Stomach (tissue), 9 donors: ENCODE data around the gene TRPC6. TPM values are rescaled to one million over a fixed set of nuclear protein-coding genes. Genes with fewer than 3 reads are reported as not detected.

Experiments used
- DNase-seq, 2 donors: peaks; one replicate each; pipeline versions ENCODE4 v3.0.0 to v3.0.0-alpha.2; 2013 to 2019
- H3K27ac ChIP-seq, 5 donors: fragments of 200-600 bp in 4 of 5; sonication (generic) in 4 of 5; one replicate each; pipeline ENCODE4 v1.5.1; 2013 to 2019; ENCODE audit warnings: mild to moderate bottlenecking in 1 of 5, moderate library complexity in 1 of 5
- H3K27me3 ChIP-seq, 3 donors: fragments of 200-600 bp; sonication (generic); one replicate each; pipeline ENCODE4 v1.5.1; 2017 to 2019; ENCODE audit warnings: mixed run types in 1 of 3
- H3K36me3 ChIP-seq, 4 donors: fragments of 200-600 bp; sonication (generic); 1 replicate in 3 of 4; 2 replicates in 1 of 4; pipeline ENCODE4 v1.5.1; 2016 to 2019
- H3K4me1 ChIP-seq, 4 donors: fragments of 200-600 bp; sonication (generic); one replicate each; pipeline ENCODE4 v1.5.1; 2016 to 2019
- H3K4me3 ChIP-seq, 4 donors: fragments of 200-600 bp; sonication (generic) in 3 of 4; one replicate each; pipeline ENCODE4 v1.5.1; 2016 to 2019; ENCODE audit warnings: mild to moderate bottlenecking in 1 of 4
- H3K9me3 ChIP-seq, 4 donors: fragments of 200-600 bp; sonication (generic); one replicate each; pipeline ENCODE4 v1.5.1; 2016 to 2019
- EP300 ChIP-seq: sonication (generic); formaldehyde crosslinking; IDR thresholded peaks from one replicate; pipeline ENCODE4 v1.6.1; 2017; ENCODE audit warnings: antibody characterized with exemption
- POLR2A ChIP-seq, 4 donors: fragments of 450-650 bp; IDR thresholded peaks; one replicate each; pipeline ENCODE4 v1.6.1; 2016; ENCODE audit warnings: antibody characterized with exemption in 4 of 4, control low read depth in 2 of 4, mild to moderate bottlenecking in 1 of 4, moderate library complexity in 1 of 4
- POLR2AphosphoS5 ChIP-seq, 3 donors: sonication (generic); formaldehyde crosslinking; IDR thresholded peaks; one replicate each; pipeline ENCODE4 v1.6.1; 2016; ENCODE audit warnings: antibody characterized with exemption in 3 of 3
- WGBS, 5 donors: extraction: QIAGEN DNeasy Blood & Tissue Kit in 3 of 5; methylation state at CpG; one replicate each; pipeline versions ENCODE4 v1.1.5 to v1.1.7; 2013 to 2018; 5-methylcytosine and 5-hydroxymethylcytosine counted together
- intact Hi-C: fragments of 100-400 bp; cut with DNase I; formaldehyde crosslinking; loops from one replicate; pipeline ENCODE4 v1.15.1; 2023; ENCODE audit warnings: low total_unique reads
- polyA plus RNA-seq, 3 donors: library from polyadenylated mRNA; stranded (reverse); fragments of 200-250 nt; gene quantifications; one replicate each; pipeline ENCODE4 v1.2.3, GENCODE V29; 2013
- total RNA-seq, 5 donors: library from RNA; depleted of rRNA; stranded (reverse); fragments of >200 nt; gene quantifications; one replicate each; pipeline versions ENCODE4 v1.1.0 to v1.2.3, GENCODE V29; 2014 to 2016
- TF ChIP-seq, protein P1 (sequence below), 7 experiments: fragments of 450-650 bp in 4 of 7; fragments of 200-600 bp in 3 of 7; sonication (generic) in 3 of 7; IDR thresholded peaks; one replicate each; pipeline ENCODE4 v1.5.1; 2016 to 2019; ENCODE audit warnings: antibody characterized with exemption in 7 of 7, control low read depth in 2 of 7, mild to moderate bottlenecking in 1 of 7
- donor health status: healthy with polysubstance abuse.
- donor health status: Bipolar disorder and iron deficiency.
- donor health status: healthy.

TRPC6 gene
- total and polyA plus RNA-seq, 8 donors: 0.50 to 23.7 (median 2.0) TPM

DNA sequence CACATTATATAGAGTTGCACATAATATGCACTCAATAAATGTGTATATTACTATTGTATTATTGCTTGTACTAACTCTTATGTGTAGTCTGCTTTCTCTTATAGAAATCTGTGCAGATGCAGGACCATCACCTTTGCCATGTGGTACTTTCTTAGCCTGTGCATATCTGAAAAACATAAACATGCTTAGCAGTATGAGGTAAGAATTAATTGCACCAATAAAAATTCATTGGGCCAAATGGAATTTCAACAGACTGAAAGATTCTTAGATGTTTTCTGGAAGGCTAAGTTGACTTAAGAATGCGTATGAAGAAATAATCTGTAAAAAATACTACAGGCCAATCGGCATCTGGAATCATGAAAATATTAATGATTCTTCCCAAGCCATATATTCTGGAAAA lies 55.3 kb downstream of the TRPC6 start:
- Histone ChIP-seq H3K27ac (no peak overlapping the region), H3K9me3 (no peaks in the 10 kb centered on the region), H3K36me3 (no peaks in the 10 kb centered on the region), H3K4me3 (no peak overlapping the region), H3K27me3 (no peaks in the 10 kb centered on the region), H3K4me1 (no peaks in the 10 kb centered on the region)
- 82 to 96% (median 92%) methylated on average over 2 of the region's 2 CpGs for whole genome bisulfite sequencing, 5 donors
- DNase-seq: no peak
- intact Hi-C loops: no loop called here
- TF ChIP-seq EP300: no peak
- TF ChIP-seq, protein P1, sequence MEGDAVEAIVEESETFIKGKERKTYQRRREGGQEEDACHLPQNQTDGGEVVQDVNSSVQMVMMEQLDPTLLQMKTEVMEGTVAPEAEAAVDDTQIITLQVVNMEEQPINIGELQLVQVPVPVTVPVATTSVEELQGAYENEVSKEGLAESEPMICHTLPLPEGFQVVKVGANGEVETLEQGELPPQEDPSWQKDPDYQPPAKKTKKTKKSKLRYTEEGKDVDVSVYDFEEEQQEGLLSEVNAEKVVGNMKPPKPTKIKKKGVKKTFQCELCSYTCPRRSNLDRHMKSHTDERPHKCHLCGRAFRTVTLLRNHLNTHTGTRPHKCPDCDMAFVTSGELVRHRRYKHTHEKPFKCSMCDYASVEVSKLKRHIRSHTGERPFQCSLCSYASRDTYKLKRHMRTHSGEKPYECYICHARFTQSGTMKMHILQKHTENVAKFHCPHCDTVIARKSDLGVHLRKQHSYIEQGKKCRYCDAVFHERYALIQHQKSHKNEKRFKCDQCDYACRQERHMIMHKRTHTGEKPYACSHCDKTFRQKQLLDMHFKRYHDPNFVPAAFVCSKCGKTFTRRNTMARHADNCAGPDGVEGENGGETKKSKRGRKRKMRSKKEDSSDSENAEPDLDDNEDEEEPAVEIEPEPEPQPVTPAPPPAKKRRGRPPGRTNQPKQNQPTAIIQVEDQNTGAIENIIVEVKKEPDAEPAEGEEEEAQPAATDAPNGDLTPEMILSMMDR (IDR thresholded peaks at IDR 0.05): no peak

DNA sequence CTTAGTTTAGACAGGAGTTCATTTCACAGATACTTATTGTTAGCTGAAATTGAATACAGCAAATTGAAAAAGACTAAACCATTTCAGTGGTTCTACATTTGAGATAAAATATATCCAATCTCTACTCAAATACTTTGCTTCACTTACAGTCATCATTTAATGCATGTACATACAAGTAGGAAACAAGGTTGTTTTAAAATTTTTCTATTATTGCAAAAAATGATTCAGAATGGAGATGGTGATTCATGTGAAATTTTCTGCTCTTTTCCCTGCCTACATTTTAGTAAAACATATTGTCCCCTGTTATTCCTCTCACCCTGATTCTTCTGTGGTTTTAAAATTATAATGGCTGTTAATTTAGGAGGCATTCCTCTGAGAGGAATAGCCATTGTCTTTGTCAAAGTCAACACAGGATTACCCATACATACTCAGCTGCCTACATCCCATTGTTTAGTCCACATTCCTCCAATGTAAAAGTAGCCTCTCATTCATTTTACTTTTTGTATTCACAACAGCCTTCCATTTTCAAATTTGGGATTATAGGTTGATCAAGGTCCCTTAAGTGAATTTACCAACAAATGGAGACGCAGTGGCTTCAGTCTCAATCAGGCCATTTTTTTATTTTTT lies 60.1 kb downstream of the TRPC6 start:
- TF ChIP-seq EP300 (no peak), POLR2AphosphoS5 (IDR thresholded peaks at IDR 0.05) (no peak), POLR2A (IDR thresholded peaks at IDR 0.05) (no peak)
- TF ChIP-seq, protein P1 (IDR thresholded peaks at IDR 0.05): no peak
- H3K27me3 ChIP-seq: no peaks in the 10 kb centered on the region

DNA sequence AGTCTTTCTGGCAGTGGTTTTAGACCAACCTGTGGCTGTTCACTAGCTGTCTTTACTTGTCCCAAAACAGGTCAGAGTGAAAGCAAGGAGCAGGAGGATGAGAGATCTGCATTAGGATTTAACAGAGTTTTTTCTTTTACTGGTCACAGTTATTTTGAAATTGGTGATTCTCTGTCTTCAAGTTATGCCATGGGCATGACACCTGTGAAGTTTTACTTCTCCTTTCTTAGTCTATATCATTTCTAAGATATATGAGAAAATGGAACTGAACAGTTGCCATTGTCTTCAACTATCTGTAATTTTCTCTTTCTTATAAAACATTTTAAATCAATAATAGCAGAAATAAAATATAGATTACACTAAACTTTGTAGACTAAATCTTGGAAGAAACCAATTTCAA lies 60.6 kb downstream of the TRPC6 start:
- H3K36me3 ChIP-seq: no peaks in the 10 kb centered on the region
- intact Hi-C loops: no loop called here
- H3K9me3 ChIP-seq: peaks cover 0 to 9% (median 3%) of the 10 kb centered on the region in 4 donors
- TF ChIP-seq POLR2AphosphoS5 (IDR thresholded peaks at IDR 0.05): no peak
- TF ChIP-seq, protein P1 (IDR thresholded peaks at IDR 0.05): no peak
- TF ChIP-seq EP300: no peak
- no peak for TF ChIP-seq POLR2A (IDR thresholded peaks at IDR 0.05)
- no peak overlapping the region for H3K27ac ChIP-seq
- no peaks in the 10 kb centered on the region for H3K27me3 ChIP-seq
- no peaks in the 10 kb centered on the region for H3K4me1 ChIP-seq
- DNase-seq: no peak
- H3K4me3 ChIP-seq: no peak overlapping the region

More for the DNA sequence above, 60.1 kb downstream of the TRPC6 start:
- no peak overlapping the region for H3K27ac ChIP-seq
- no peaks in the 10 kb centered on the region for H3K4me1 ChIP-seq
- 0 to 84% (median 30%) methylated on average over 1 of the region's 1 CpG for WGBS, 5 donors
- intact Hi-C loops: no loop called here
- no peak for DNase-seq
- H3K9me3 ChIP-seq: peaks cover 0 to 9% (median 3%) of the 10 kb centered on the region in 4 donors
- H3K4me3 ChIP-seq: no peak overlapping the region
- H3K36me3 ChIP-seq: no peaks in the 10 kb centered on the region

DNA sequence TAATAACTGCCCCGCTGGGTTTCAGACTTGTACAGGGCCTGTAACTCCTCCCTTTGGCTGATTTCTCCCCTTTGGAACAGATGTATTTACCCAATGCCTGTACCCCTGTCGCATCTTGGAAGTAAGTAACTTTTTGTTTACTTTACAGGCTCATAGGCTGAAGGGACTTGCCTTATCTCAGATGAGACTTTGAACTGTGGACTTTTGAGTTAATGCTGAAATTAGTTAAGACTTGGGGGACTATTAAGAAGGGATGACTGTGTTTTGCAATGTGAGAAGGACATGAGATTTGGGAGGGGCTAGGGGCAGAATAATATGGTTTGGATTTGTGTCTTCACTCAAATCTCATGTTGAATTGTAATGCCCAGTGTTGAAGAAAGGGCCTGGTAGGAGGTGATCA lies 62.0 kb downstream of the TRPC6 start:
- WGBS, 5 donors: 16 to 46% (median 31%) methylated on average over 2 of the region's 2 CpGs
- intact Hi-C loops: no loop called here
- Histone ChIP-seq H3K36me3 (no peaks in the 10 kb centered on the region), H3K9me3 (peaks cover 0 to 9% (median 3%) of the 10 kb centered on the region in 4 donors), H3K27ac (no peak overlapping the region), H3K4me3 (no peak overlapping the region), H3K27me3 (no peaks in the 10 kb centered on the region), H3K4me1 (no peaks in the 10 kb centered on the region)
- DNase-seq: peak in 1 of 2 donors; percentile 9
- no peak for TF ChIP-seq POLR2A (IDR thresholded peaks at IDR 0.05)
- TF ChIP-seq POLR2AphosphoS5 (IDR thresholded peaks at IDR 0.05): no peak
- no peak for TF ChIP-seq EP300
- TF ChIP-seq, protein P1 (IDR thresholded peaks at IDR 0.05): no peak
